HepG2 (cell line): ENCODE data around the gene RAB34. TPM values are rescaled to one million over a fixed set of nuclear protein-coding genes. Genes with fewer than 3 reads are reported as not detected.
A peak's percentile ranks its signal among the peaks of the same experiment; 100 is the strongest.

Experiments
- CAMTA2 ChIP-seq: sonication (generic); formaldehyde crosslinking; IDR thresholded peaks from 2 replicates; pipeline ENCODE4 v1.4.0; 2020; ENCODE audit warnings: mild to moderate bottlenecking, missing genetic modification reagents, borderline replicate concordance
- CCAR2 ChIP-seq: fragments of 200-400 bp; formaldehyde crosslinking; optimal IDR thresholded peaks from 2 replicates; pipeline ENCODE3; 2018; ENCODE audit warnings: low read depth, mild to moderate bottlenecking, low read length, moderate library complexity
- EZH2 ChIP-seq: conservative IDR thresholded peaks from 2 replicates; pipeline ENCODE4 v1.6.1; 2012; ENCODE audit warnings: mild to moderate bottlenecking, low read depth, low read length, moderate library complexity
- KAT8 ChIP-seq: IDR thresholded peaks from 2 replicates; pipeline ENCODE4 v1.6.1; 2016; ENCODE audit warnings: missing genetic modification reagents, missing compliant biosample characterization
- KLF9 ChIP-seq: IDR thresholded peaks from 2 replicates; pipeline ENCODE4 v1.6.1; 2016; ENCODE audit warnings: low read depth
- RELA ChIP-seq: sonication (generic); formaldehyde crosslinking; IDR thresholded peaks from 2 replicates; pipeline ENCODE4 v1.4.0; 2020; ENCODE audit warnings: missing genetic modification reagents
- SAFB2 ChIP-seq: sonication (generic); formaldehyde crosslinking; IDR thresholded peaks from 2 replicates; pipeline ENCODE4 v1.5.1; 2020; ENCODE audit warnings: missing genetic modification reagents, low read depth, mild to moderate bottlenecking, borderline replicate concordance
- SOX5 ChIP-seq: IDR thresholded peaks from 2 replicates; pipeline ENCODE4 v1.6.1; 2016; ENCODE audit warnings: borderline replicate concordance
- TBX2 ChIP-seq: sonication (generic); formaldehyde crosslinking; IDR thresholded peaks from 2 replicates; pipeline ENCODE4 v1.5.0; 2020; ENCODE audit warnings: missing genetic modification reagents, mild to moderate bottlenecking, borderline replicate concordance
- ZNF17 ChIP-seq: sonication (generic); formaldehyde crosslinking; IDR thresholded peaks from 2 replicates; pipeline ENCODE4 v1.5.0; 2020; ENCODE audit warnings: mild to moderate bottlenecking, missing genetic modification reagents
- ZNF326 ChIP-seq: sonication (generic); formaldehyde crosslinking; IDR thresholded peaks from 2 replicates; pipeline ENCODE4 v1.4.0; 2020; ENCODE audit warnings: missing genetic modification reagents, borderline replicate concordance
- ZNF382 ChIP-seq: sonication (generic); formaldehyde crosslinking; IDR thresholded peaks from 2 replicates; pipeline ENCODE4 v1.5.0; 2020; ENCODE audit warnings: missing genetic modification reagents, mild to moderate bottlenecking, borderline replicate concordance
- ZNF501 ChIP-seq: sonication (generic); formaldehyde crosslinking; IDR thresholded peaks from 2 replicates; pipeline ENCODE4 v1.5.1; 2020; ENCODE audit warnings: mild to moderate bottlenecking, moderate library complexity, missing genetic modification reagents
- ZNF773 ChIP-seq: sonication (generic); formaldehyde crosslinking; IDR thresholded peaks from 2 replicates; pipeline ENCODE4 v1.4.0; 2020; ENCODE audit warnings: missing genetic modification reagents, borderline replicate concordance
- ZNF879 ChIP-seq: sonication (generic); formaldehyde crosslinking; IDR thresholded peaks from 2 replicates; pipeline ENCODE4 v1.8.1; 2023; ENCODE audit warnings: missing genetic modification reagents
- polyA plus RNA-seq, 8 experiments: library from polyadenylated mRNA; depleted of rRNA in 3 of 8; stranded (reverse) in 7 of 8; unstranded in 1 of 8; fragments of >200 nt; fragmentation: Illumina TruSeq in 4 of 8; extraction: Trizol in 4 of 8; gene quantifications; 2 replicates each; pipeline versions ENCODE4 v1.2.1 to v1.2.3, GENCODE V29; 2011 to 2016; ENCODE audit warnings: low read depth in 4 of 8, missing spikeins in 1 of 8, mixed read lengths in 1 of 8; ENCODE audit not compliant: insufficient read depth in 1 of 8
- total RNA-seq, 5 experiments: library from RNA; depleted of rRNA; stranded (reverse); fragments of >200 nt; fragmentation: Illumina TruSeq; extraction: Trizol; gene quantifications; 2 replicates each; pipeline ENCODE4 v1.2.3, GENCODE V29; 2016; ENCODE audit warnings: low read depth in 1 of 5
- TF ChIP-seq, protein P1 (sequence below): sonication (generic); formaldehyde crosslinking; IDR thresholded peaks from 2 replicates; pipeline ENCODE4 v1.5.0; 2020; ENCODE audit warnings: missing genetic modification reagents
- TF ChIP-seq, protein P2 (sequence below): sonication (generic); formaldehyde crosslinking; IDR thresholded peaks from 2 replicates; pipeline ENCODE4 v1.5.0; 2020; ENCODE audit warnings: missing genetic modification reagents
- TF ChIP-seq, protein P3 (sequence below): IDR thresholded peaks from 2 replicates; pipeline ENCODE4 v1.6.1; 2016; ENCODE audit warnings: missing genetic modification reagents, missing compliant biosample characterization
- TF ChIP-seq, protein P4 (sequence below): sonication (generic); formaldehyde crosslinking; IDR thresholded peaks from 2 replicates; pipeline ENCODE4 v1.5.0; 2020; ENCODE audit warnings: mild to moderate bottlenecking, missing genetic modification reagents
- TF ChIP-seq, protein P5 (sequence below): sonication (generic); formaldehyde crosslinking; IDR thresholded peaks from 2 replicates; pipeline ENCODE4 v1.4.0; 2020; ENCODE audit warnings: missing genetic modification reagents
- TF ChIP-seq, protein P6 (sequence below): sonication (generic); formaldehyde crosslinking; IDR thresholded peaks from 2 replicates; pipeline ENCODE4 v1.9.0; 2021; ENCODE audit warnings: missing genetic modification reagents, mild to moderate bottlenecking, borderline replicate concordance

Gene RAB34
- total and polyA plus RNA-seq, 2 of the 13 experiments (the other 11 are each of a cell fraction or from before 2014, with no cell fraction given), result 0.49 TPM; not detected in 1

DNA sequence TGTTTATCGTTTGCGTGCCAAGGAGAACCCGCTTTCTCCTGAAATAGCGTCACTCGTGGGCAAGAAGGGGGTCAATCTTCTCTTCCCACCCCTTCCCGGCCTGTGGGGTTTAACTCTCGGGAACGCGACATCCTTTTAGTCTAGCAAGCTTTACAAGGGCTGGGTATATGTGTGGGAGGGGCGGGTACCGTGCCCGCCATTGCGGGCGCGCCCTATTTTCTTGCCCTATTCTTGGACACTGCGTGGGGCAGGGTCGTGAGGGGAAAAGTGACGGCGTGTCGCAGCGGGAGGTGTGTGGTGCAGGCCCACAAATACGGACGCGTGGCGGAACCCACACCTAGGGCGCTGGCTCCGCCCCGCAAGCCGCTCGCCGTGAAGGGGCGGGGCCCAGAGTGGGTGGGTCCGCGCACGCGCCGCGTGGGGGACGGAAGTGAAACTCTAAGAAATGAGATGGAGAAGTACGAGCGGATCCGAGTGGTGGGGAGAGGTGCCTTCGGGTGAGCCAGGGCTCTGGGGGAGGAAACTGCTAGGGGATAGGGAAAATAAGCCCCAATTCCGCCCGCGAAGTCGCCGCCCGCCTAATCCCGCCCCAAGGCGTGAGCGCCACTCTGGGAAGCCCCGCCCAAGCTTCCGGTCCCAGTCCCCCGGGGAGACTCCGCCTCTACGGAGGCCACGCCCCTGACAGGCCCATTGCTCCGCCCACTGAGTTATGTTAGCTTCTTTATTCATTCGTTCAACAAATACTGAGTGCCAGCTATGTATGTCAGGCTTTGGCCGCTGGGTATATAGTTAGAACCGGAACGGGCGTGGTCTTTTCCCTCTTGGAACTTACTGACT, 10.9 kb upstream of the RAB34 start, which contains the start of gene NEK8 (continued):
- TF ChIP-seq KAT8 (CRISPR knock-in tag), result peak; percentile 64; the same call in 1 of the 2 replicates
- peak; percentile 31; the same call in 1 of the 2 replicates for TF ChIP-seq ZNF773
- TF ChIP-seq, protein P1, sequence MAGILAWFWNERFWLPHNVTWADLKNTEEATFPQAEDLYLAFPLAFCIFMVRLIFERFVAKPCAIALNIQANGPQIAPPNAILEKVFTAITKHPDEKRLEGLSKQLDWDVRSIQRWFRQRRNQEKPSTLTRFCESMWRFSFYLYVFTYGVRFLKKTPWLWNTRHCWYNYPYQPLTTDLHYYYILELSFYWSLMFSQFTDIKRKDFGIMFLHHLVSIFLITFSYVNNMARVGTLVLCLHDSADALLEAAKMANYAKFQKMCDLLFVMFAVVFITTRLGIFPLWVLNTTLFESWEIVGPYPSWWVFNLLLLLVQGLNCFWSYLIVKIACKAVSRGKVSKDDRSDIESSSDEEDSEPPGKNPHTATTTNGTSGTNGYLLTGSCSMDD (CRISPR knock-in tag), result no peak
- no peak for TF ChIP-seq ZNF879
- TF ChIP-seq ZNF326 (CRISPR knock-in tag), result 0 out of 2 replicates have a peak, but pooled peaks have one; percentile 41
- TF ChIP-seq ZNF382, result no peak
- TF ChIP-seq, protein P2, sequence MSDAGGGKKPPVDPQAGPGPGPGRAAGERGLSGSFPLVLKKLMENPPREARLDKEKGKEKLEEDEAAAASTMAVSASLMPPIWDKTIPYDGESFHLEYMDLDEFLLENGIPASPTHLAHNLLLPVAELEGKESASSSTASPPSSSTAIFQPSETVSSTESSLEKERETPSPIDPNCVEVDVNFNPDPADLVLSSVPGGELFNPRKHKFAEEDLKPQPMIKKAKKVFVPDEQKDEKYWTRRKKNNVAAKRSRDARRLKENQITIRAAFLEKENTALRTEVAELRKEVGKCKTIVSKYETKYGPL (CRISPR knock-in tag), result no peak
- TF ChIP-seq, protein P3, sequence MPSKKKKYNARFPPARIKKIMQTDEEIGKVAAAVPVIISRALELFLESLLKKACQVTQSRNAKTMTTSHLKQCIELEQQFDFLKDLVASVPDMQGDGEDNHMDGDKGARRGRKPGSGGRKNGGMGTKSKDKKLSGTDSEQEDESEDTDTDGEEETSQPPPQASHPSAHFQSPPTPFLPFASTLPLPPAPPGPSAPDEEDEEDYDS (CRISPR knock-in tag), result peak; percentile 87
- 0 out of 2 replicates have a peak, but pooled peaks have one; percentile 10 for TF ChIP-seq SOX5 (CRISPR knock-in tag)
- TF ChIP-seq, protein P4, sequence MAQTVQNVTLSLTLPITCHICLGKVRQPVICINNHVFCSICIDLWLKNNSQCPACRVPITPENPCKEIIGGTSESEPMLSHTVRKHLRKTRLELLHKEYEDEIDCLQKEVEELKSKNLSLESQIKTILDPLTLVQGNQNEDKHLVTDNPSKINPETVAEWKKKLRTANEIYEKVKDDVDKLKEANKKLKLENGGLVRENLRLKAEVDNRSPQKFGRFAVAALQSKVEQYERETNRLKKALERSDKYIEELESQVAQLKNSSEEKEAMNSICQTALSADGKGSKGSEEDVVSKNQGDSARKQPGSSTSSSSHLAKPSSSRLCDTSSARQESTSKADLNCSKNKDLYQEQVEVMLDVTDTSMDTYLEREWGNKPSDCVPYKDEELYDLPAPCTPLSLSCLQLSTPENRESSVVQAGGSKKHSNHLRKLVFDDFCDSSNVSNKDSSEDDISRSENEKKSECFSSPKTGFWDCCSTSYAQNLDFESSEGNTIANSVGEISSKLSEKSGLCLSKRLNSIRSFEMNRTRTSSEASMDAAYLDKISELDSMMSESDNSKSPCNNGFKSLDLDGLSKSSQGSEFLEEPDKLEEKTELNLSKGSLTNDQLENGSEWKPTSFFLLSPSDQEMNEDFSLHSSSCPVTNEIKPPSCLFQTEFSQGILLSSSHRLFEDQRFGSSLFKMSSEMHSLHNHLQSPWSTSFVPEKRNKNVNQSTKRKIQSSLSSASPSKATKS (CRISPR knock-in tag), result no peak
- TF ChIP-seq, protein P5, sequence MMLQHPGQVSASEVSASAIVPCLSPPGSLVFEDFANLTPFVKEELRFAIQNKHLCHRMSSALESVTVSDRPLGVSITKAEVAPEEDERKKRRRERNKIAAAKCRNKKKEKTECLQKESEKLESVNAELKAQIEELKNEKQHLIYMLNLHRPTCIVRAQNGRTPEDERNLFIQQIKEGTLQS (CRISPR knock-in tag), result no peak
- TF ChIP-seq KLF9 (CRISPR knock-in tag), result no peak
- no peak for TF ChIP-seq SAFB2 (CRISPR knock-in tag)
- TF ChIP-seq RELA, result 0 out of 2 replicates have a peak, but pooled peaks have one; percentile 25
- TF ChIP-seq TBX2 (CRISPR knock-in tag), result peak; percentile 91
- no peak for TF ChIP-seq EZH2
- TF ChIP-seq CCAR2, result no peak
- TF ChIP-seq ZNF501 (CRISPR knock-in tag), result peak; percentile 70; the same call in 1 of the 2 replicates
- TF ChIP-seq ZNF17 (CRISPR knock-in tag), result no peak
- peak; percentile 36; the same call in 1 of the 2 replicates for TF ChIP-seq CAMTA2
- TF ChIP-seq, protein P6, sequence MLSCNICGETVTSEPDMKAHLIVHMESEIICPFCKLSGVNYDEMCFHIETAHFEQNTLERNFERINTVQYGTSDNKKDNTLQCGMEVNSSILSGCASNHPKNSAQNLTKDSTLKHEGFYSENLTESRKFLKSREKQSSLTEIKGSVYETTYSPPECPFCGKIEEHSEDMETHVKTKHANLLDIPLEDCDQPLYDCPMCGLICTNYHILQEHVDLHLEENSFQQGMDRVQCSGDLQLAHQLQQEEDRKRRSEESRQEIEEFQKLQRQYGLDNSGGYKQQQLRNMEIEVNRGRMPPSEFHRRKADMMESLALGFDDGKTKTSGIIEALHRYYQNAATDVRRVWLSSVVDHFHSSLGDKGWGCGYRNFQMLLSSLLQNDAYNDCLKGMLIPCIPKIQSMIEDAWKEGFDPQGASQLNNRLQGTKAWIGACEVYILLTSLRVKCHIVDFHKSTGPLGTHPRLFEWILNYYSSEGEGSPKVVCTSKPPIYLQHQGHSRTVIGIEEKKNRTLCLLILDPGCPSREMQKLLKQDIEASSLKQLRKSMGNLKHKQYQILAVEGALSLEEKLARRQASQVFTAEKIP (CRISPR knock-in tag), result no peak
